ENCODE measurements around the gene FBXO48.

The FBXO48 gene

GRCh38 chr2:68435615-68436014, 31.5 kb downstream of the FBXO48 start:
- no peak for TF ChIP-seq CTCF (IDR thresholded peaks at IDR 0.05; ENCODE audit: low read depth, low read length)
- H3K4me3 ChIP-seq (ENCODE audit: low read depth, low read length), result no peak overlapping the region

GRCh38 chr2:68434981-68435380, 32.1 kb downstream of the FBXO48 start:
- H3K4me3 ChIP-seq (ENCODE audit: low read depth, low read length), result no peak overlapping the region
- TF ChIP-seq CTCF (IDR thresholded peaks at IDR 0.05; ENCODE audit: low read depth, low read length), result no peak

GRCh38 chr2:68432696-68433658, 34.1 kb downstream of the FBXO48 start:
- no peak for TF ChIP-seq CTCF (IDR thresholded peaks at IDR 0.05; ENCODE audit: low read depth, low read length)

GRCh38 chr2:68431316-68431972, 35.6 kb downstream of the FBXO48 start:
- no peak for TF ChIP-seq CTCF (IDR thresholded peaks at IDR 0.05; ENCODE audit: low read depth, low read length)
- no peak overlapping the region for H3K4me3 ChIP-seq (ENCODE audit: low read depth, low read length)

More at GRCh38 chr2:68432696-68433658, 34.1 kb downstream of the FBXO48 start:
- no peak overlapping the region for H3K4me3 ChIP-seq (ENCODE audit: low read depth, low read length)

GRCh38 chr2:68429311-68429826, 37.7 kb downstream of the FBXO48 start:
- H3K4me3 ChIP-seq (ENCODE audit: low read depth, low read length), result no peak overlapping the region
- no peak for TF ChIP-seq CTCF (IDR thresholded peaks at IDR 0.05; ENCODE audit: low read depth, low read length)

- H3K4me3 ChIP-seq (ENCODE audit: low read depth, low read length), result no peak overlapping the region
- no peak for TF ChIP-seq CTCF (IDR thresholded peaks at IDR 0.05; ENCODE audit: low read depth, low read length)
These were observed 38.3 kb downstream of the FBXO48 start for GRCh38 chr2:68428746-68429145.

GRCh38 chr2:68428126-68428525, 39.0 kb downstream of the FBXO48 start:
- no peak for TF ChIP-seq CTCF (IDR thresholded peaks at IDR 0.05; ENCODE audit: low read depth, low read length)
- H3K4me3 ChIP-seq (ENCODE audit: low read depth, low read length), result no peak overlapping the region

All from WI38 (cell line).